ENCODE measurements around the gene GCHFR. TPM values are rescaled to one million over a fixed set of nuclear protein-coding genes. Genes with fewer than 3 reads are reported as not detected.

Gene GCHFR
- total RNA-seq, 2 donors from 2014 or later, result 46.1 to 50.4 TPM

GRCh38 chr15:40806672-40807027 is 42.8 kb downstream of the GCHFR start:
- Mint-ChIP-seq H3K4me3 (peak overlapping the region; percentile 92), H3K27ac (peak overlapping the region; percentile 98), H3K4me1 (peaks cover 11% of the 10 kb centered on the region), H3K27me3 (no peaks in the 10 kb centered on the region), H3K9me3 (no peaks in the 10 kb centered on the region), H3K36me3 (ENCODE audit: low read depth) (peaks cover 30% of the 10 kb centered on the region)
- no peak for ATAC-seq (replicated peaks)

GRCh38 chr15:40807028-40807887 is 43.4 kb downstream of the GCHFR start, which contains the start of the genes DNAJC17 and ZFYVE19:
Gene DNAJC17, minus strand, starts transcription at chr15:40807473. Its CDS starts 27 bp downstream, at chr15:40807446.
Gene ZFYVE19, plus strand, starts transcription at chr15:40807089. Its CDS starts 501 bp downstream, at chr15:40807590.
- peak within 1 kb of the TSS; percentile 98 for H3K27ac Mint-ChIP-seq
- peak; percentile 97 for ATAC-seq (replicated peaks)
- no peaks in the 10 kb centered on the region for H3K9me3 Mint-ChIP-seq
- H3K36me3 Mint-ChIP-seq (ENCODE audit: low read depth), result peaks cover 30% of the 10 kb centered on the region
- no peaks in the 10 kb centered on the region for H3K27me3 Mint-ChIP-seq
- H3K4me1 Mint-ChIP-seq, result peaks cover 8% of the 10 kb centered on the region
- peak within 1 kb of the TSS; percentile 92 for H3K4me3 Mint-ChIP-seq

DNA sequence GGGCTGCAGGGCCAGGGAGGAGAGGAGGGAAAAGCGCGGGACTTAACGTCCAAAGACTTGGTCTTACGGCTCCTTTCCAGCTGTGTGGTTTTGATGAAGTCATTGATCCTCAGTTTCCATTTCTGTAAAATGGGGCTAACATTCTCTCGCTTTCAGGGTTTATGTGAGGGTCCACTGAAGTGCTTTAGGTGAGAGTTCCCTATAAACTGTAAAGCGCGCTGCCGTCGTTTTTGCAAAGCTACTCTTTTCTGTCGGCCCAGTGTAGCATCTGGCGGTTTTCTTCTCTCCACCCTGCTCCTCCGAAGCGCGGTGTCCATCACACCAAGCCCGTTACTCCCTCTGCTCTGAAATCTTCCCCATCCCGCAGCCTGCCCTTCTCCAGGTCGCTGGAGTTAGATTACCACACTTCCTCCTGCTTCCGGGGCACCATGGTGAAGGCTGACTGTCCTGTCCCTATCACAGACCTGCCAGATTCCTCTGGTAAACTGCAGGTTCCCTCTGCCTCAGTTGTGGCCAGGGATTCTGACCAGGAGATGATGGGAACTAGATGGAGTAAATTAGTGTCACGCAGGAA is 44.1 kb downstream of the GCHFR start:
- no peaks in the 10 kb centered on the region for H3K9me3 Mint-ChIP-seq
- no peak for ATAC-seq (replicated peaks)
- peak overlapping the region; percentile 98 for H3K27ac Mint-ChIP-seq
- no peaks in the 10 kb centered on the region for H3K27me3 Mint-ChIP-seq
- peak overlapping the region; percentile 92 for H3K4me3 Mint-ChIP-seq
- peaks cover 33% of the 10 kb centered on the region for H3K36me3 Mint-ChIP-seq (ENCODE audit: low read depth)
- peaks cover 8% of the 10 kb centered on the region for H3K4me1 Mint-ChIP-seq

DNA sequence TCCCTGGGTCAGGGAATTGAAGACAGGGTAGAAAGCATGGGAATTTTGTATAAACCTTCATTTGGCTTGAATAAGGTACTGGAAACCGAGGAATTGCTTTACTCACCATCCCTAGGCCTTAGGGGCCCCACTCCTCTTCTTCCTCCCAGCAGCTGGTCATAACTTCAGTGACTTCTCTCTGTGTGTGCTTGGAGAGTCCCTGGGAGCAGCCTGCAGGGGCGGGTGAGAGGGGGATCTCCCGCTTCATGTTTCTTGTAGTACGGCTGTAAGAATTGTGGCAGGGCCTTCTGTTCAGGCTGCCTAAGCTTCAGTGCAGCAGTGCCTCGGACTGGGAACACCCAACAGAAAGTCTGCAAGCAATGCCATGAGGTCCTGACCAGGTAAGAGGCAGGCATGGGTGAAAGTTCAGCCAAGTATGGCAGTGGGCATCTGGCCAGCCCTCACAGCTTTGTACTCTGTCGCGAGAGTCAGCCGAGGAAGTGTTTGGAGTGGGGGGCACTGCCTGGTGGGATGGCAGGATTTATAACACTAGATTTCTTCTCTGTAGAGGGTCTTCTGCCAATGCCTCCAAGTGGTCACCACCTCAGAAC is 45.1 kb downstream of the GCHFR start:
- Mint-ChIP-seq H3K4me3 (peak overlapping the region; percentile 92), H3K4me1 (peaks cover 8% of the 10 kb centered on the region), H3K36me3 (ENCODE audit: low read depth) (peaks cover 35% of the 10 kb centered on the region), H3K27ac (no peak overlapping the region), H3K9me3 (no peaks in the 10 kb centered on the region), H3K27me3 (no peaks in the 10 kb centered on the region)
- no peak for ATAC-seq (replicated peaks)

- ATAC-seq (replicated peaks), result no peak
- peaks cover 48% of the 10 kb centered on the region for H3K36me3 Mint-ChIP-seq (ENCODE audit: low read depth)
- no peaks in the 10 kb centered on the region for H3K27me3 Mint-ChIP-seq
- no peaks in the 10 kb centered on the region for H3K9me3 Mint-ChIP-seq
- no peak overlapping the region for H3K27ac Mint-ChIP-seq
- H3K4me3 Mint-ChIP-seq, result no peak overlapping the region
- peaks cover 5% of the 10 kb centered on the region for H3K4me1 Mint-ChIP-seq
These were observed 49.0 kb downstream of the GCHFR start for GRCh38 chr15:40812721-40813425.

GRCh38 chr15:40815042-40815698 is 51.3 kb downstream of the GCHFR start:
- no peaks in the 10 kb centered on the region for H3K4me1 Mint-ChIP-seq
- H3K27ac Mint-ChIP-seq, result no peak overlapping the region
- no peak for ATAC-seq (replicated peaks)
- H3K4me3 Mint-ChIP-seq, result no peak overlapping the region
- no peaks in the 10 kb centered on the region for H3K9me3 Mint-ChIP-seq
- peaks cover 44% of the 10 kb centered on the region for H3K36me3 Mint-ChIP-seq (ENCODE audit: low read depth)
- no peaks in the 10 kb centered on the region for H3K27me3 Mint-ChIP-seq

Other genes starting within 250 kb of the GCHFR start
- gene CCDC32, start 199.0 kb upstream of the GCHFR start, total RNA-seq, result 10 to 100 TPM; 34.9 to 41.3 TPM
- gene RPUSD2, start 194.8 kb upstream of the GCHFR start, total RNA-seq, result 10 to 100 TPM in 1 of 2 donors, 1 to 10 TPM in 1; 8.5 to 14.2 TPM
- gene KNL1, start 169.8 kb upstream of the GCHFR start, total RNA-seq, result 10 to 100 TPM; 25.0 to 39.1 TPM
- 10 to 100 TPM; 40.1 to 61.4 TPM for gene RAD51, start 68.9 kb upstream of the GCHFR start, total RNA-seq
- gene RMDN3, start 8.8 kb upstream of the GCHFR start, total RNA-seq, result 10 to 100 TPM; 18.4 to 30.9 TPM
- gene C15orf62, start 5.9 kb downstream of the GCHFR start, total RNA-seq, result 1 to 10 TPM; 2.4 to 2.7 TPM
- gene ZFYVE19, start 43.0 kb downstream of the GCHFR start, total RNA-seq, result 10 to 100 TPM; 35.9 to 38.7 TPM
- 10 to 100 TPM; 30.3 to 34.3 TPM for gene DNAJC17, start 43.4 kb downstream of the GCHFR start, total RNA-seq
- not detected for gene PPP1R14D, start 64.6 kb downstream of the GCHFR start, total RNA-seq
- gene SPINT1, start 80.0 kb downstream of the GCHFR start, total RNA-seq, result 10 to 100 TPM in 1 of 2 donors, 1 to 10 TPM in 1; 8.4 to 11.7 TPM
- under 1 TPM; 0.24 to 0.45 TPM for gene RHOV, start 110.2 kb downstream of the GCHFR start, total RNA-seq
- 10 to 100 TPM in 1 of 2 donors, 1 to 10 TPM in 1; 5.6 to 12.0 TPM for gene VPS18, start 130.4 kb downstream of the GCHFR start, total RNA-seq
- not detected for gene DLL4, start 165.3 kb downstream of the GCHFR start, total RNA-seq
- gene CHAC1, start 189.4 kb downstream of the GCHFR start, total RNA-seq, result 1 to 10 TPM; 2.4 to 6.8 TPM

Data from activated T-helper 17 cell treated with anti-CD3 and anti-CD28 coated beads, Interleukin-2, amount 50 U/mL, for 72 hours (primary cell).